Naive thymus-derived CD4-positive, alpha-beta T cell (primary cell): ENCODE results near the gene CUL2. TPM values are rescaled to one million over a fixed set of nuclear protein-coding genes. Genes with fewer than 3 reads are reported as not detected.

ENCODE experiments used
- ATAC-seq: fragments of 150-1000 bp; cut with Tn5 transposase; 2 replicates; pipeline ENCODE4 v1.10.0; 2021; ENCODE audit warnings: mild to moderate bottlenecking, moderate library complexity
- CTCF ChIA-PET: fragments of 350-600 bp; sonication (Branson Sonifier 250); formaldehyde crosslinking; loops from one replicate; lab custom pipeline; 2021; ENCODE audit warnings: antibody characterized with exemption; lab: Charles Lee
- POLR2A ChIA-PET: fragments of 350-600 bp; sonication (Branson Sonifier 250); formaldehyde crosslinking; loops from one replicate; lab custom pipeline; 2021; ENCODE audit warnings: antibody characterized with exemption, inconsistent platforms; lab: Charles Lee
- DNase-seq, 9 donors: peaks; one replicate each; pipeline versions ENCODE4 v3.0.0 to v3.0.0-alpha.2; 2020 to 2022; ENCODE audit warnings: mixed read lengths in 1 of 9
- H3K27ac ChIP-seq: one replicate; pipeline ENCODE4 v1.7.0; 2013; ENCODE audit warnings: mild to moderate bottlenecking, low read depth, low read length, moderate library complexity
- H3K27me3 ChIP-seq, 2 donors: one replicate each; pipeline ENCODE4 v1.7.0; 2013; ENCODE audit warnings: low read length in 2 of 2, mild to moderate bottlenecking in 2 of 2, moderate library complexity in 2 of 2; ENCODE audit not compliant: control insufficient read depth in 2 of 2, insufficient read depth in 2 of 2
- H3K36me3 ChIP-seq, 3 experiments: 1 replicate in 2 of 3; 2 replicates in 1 of 3; pipeline ENCODE4 v1.7.0; 2013; ENCODE audit warnings: low read length in 3 of 3, mild to moderate bottlenecking in 3 of 3, moderate library complexity in 1 of 3; ENCODE audit not compliant: insufficient read depth in 3 of 3, control insufficient read depth in 2 of 3
- H3K4me1 ChIP-seq, 2 donors: one replicate each; pipeline ENCODE4 v1.7.0; 2013; ENCODE audit warnings: low read length in 2 of 2, mild to moderate bottlenecking in 2 of 2, moderate library complexity in 1 of 2; ENCODE audit not compliant: control insufficient read depth in 2 of 2, insufficient read depth in 2 of 2
- H3K4me3 ChIP-seq: 2 replicates; pipeline ENCODE4 v1.7.0; 2013; ENCODE audit warnings: mild to moderate bottlenecking, low read length
- H3K9me3 ChIP-seq, 3 experiments: 1 replicate in 2 of 3; 2 replicates in 1 of 3; pipeline ENCODE4 v1.7.0; 2013; ENCODE audit warnings: low read length in 3 of 3; ENCODE audit not compliant: control insufficient read depth in 2 of 3
- H3K27ac Mint-ChIP-seq, 9 donors: one replicate each; pipeline ENCODE4 v1.8.0; 2020 to 2022; ENCODE audit warnings: mixed read lengths in 9 of 9, mild to moderate bottlenecking in 8 of 9, moderate library complexity in 5 of 9, inconsistent platforms in 2 of 9
- H3K27me3 Mint-ChIP-seq, 5 donors: one replicate each; pipeline ENCODE4 v1.8.0; 2021 to 2022; ENCODE audit warnings: mixed read lengths in 5 of 5, mild to moderate bottlenecking in 1 of 5
- H3K36me3 Mint-ChIP-seq, 5 donors: one replicate each; pipeline ENCODE4 v1.8.0; 2020 to 2022; ENCODE audit warnings: mixed read lengths in 5 of 5, mild to moderate bottlenecking in 3 of 5, inconsistent platforms in 1 of 5
- H3K4me1 Mint-ChIP-seq, 7 donors: one replicate each; pipeline ENCODE4 v1.8.0; 2020 to 2022; ENCODE audit warnings: mixed read lengths in 7 of 7, mild to moderate bottlenecking in 3 of 7, inconsistent platforms in 1 of 7
- H3K4me3 Mint-ChIP-seq, 10 donors: one replicate each; pipeline ENCODE4 v1.8.0; 2020 to 2022; ENCODE audit warnings: mild to moderate bottlenecking in 10 of 10, mixed read lengths in 10 of 10, moderate library complexity in 6 of 10, inconsistent platforms in 2 of 10
- H3K9me3 Mint-ChIP-seq, 11 donors: one replicate each; pipeline ENCODE4 v1.8.0; 2020 to 2022; ENCODE audit warnings: mixed read lengths in 11 of 11, mild to moderate bottlenecking in 4 of 11, inconsistent platforms in 1 of 11, moderate library complexity in 1 of 11
- intact Hi-C, 2 donors: fragments of 100-400 bp; cut with micrococcal nuclease; formaldehyde crosslinking; loops; one replicate each; pipeline ENCODE4 v1.15.1; 2023
- microRNA-seq: library from miRNA; unstranded; fragments of <30 nt; microRNA quantifications from one replicate; pipeline ENCODE4 v1.2.0, GENCODE V29; 2022; ENCODE audit warnings: borderline microRNAs expressed
- polyA plus RNA-seq, 2 donors: library from polyadenylated mRNA; unstranded; fragments of 300-500 nt; fragmentation: Illumina TruSeq; gene quantifications; one replicate each; pipeline ENCODE4 v1.2.3, GENCODE V29; 2021
- total RNA-seq, 6 experiments: library from RNA in 5 of 6; stranded (reverse) in 5 of 6; gene quantifications; 1 replicate in 5 of 6; 2 replicates in 1 of 6; pipeline ENCODE4 v1.2.3 and lab custom pipeline; 2021 to 2026

CUL2 gene
- total and polyA plus RNA-seq, 7 experiments from 2014 or later, result 26.5 to 43.7 (median 35.7) TPM

GRCh38 chr10:34964166-34964800 lies 125.9 kb downstream of the CUL2 start:
- Mint-ChIP-seq H3K36me3 (no peaks in the 10 kb centered on the region), H3K27ac (no peak overlapping the region)

GRCh38 chr10:34962866-34963265 lies 127.3 kb downstream of the CUL2 start:
- no peaks in the 10 kb centered on the region for H3K27me3 ChIP-seq
- Mint-ChIP-seq H3K27me3 (no peaks in the 10 kb centered on the region), H3K4me1 (no peaks in the 10 kb centered on the region), H3K9me3 (no peaks in the 10 kb centered on the region), H3K27ac (no peak overlapping the region), H3K36me3 (no peaks in the 10 kb centered on the region), H3K4me3 (no peak overlapping the region)
- H3K4me1 ChIP-seq, result no peaks in the 10 kb centered on the region
- H3K4me3 ChIP-seq, result no peak overlapping the region
- H3K27ac ChIP-seq, result no peak overlapping the region
- POLR2A ChIA-PET, result no interaction called here
- ATAC-seq (no peak), DNase-seq (no peak)
- H3K36me3 ChIP-seq, result no peaks in the 10 kb centered on the region
- intact Hi-C loops, result no loop called here
- no peaks in the 10 kb centered on the region for H3K9me3 ChIP-seq
- CTCF ChIA-PET, result no interaction called here

More at GRCh38 chr10:34964166-34964800, 125.9 kb downstream of the CUL2 start:
- no peaks in the 10 kb centered on the region for H3K36me3 ChIP-seq
- H3K4me1 ChIP-seq, result no peaks in the 10 kb centered on the region
- H3K4me3 ChIP-seq, result no peak overlapping the region
- no peaks in the 10 kb centered on the region for H3K27me3 ChIP-seq
- ATAC-seq, result no peak
- H3K27ac ChIP-seq, result no peak overlapping the region
- no peaks in the 10 kb centered on the region for H3K9me3 ChIP-seq
- Mint-ChIP-seq H3K27me3 (peaks cover 0 to under 1% (median 0%) of the 10 kb centered on the region in 5 donors), H3K9me3 (no peaks in the 10 kb centered on the region), H3K4me3 (no peak overlapping the region), H3K4me1 (no peaks in the 10 kb centered on the region)
- intact Hi-C loops, result no loop called here
- ChIA-PET POLR2A (no interaction called here), CTCF (no interaction called here)
- DNase-seq, result no peak

- Mint-ChIP-seq H3K4me1 (no peaks in the 10 kb centered on the region), H3K36me3 (no peaks in the 10 kb centered on the region), H3K4me3 (no peak overlapping the region), H3K27me3 (no peaks in the 10 kb centered on the region), H3K27ac (no peak overlapping the region), H3K9me3 (no peaks in the 10 kb centered on the region)
- Histone ChIP-seq H3K27ac (no peak overlapping the region), H3K4me3 (no peak overlapping the region), H3K9me3 (no peaks in the 10 kb centered on the region), H3K27me3 (no peaks in the 10 kb centered on the region), H3K4me1 (no peaks in the 10 kb centered on the region), H3K36me3 (no peaks in the 10 kb centered on the region)
- POLR2A ChIA-PET, result no interaction called here
- CTCF ChIA-PET, result no interaction called here
- intact Hi-C loops, result no loop called here
- no peak for ATAC-seq
- DNase-seq, result no peak
These were observed 129.2 kb downstream of the CUL2 start for GRCh38 chr10:34960983-34961382.

GRCh38 chr10:34959786-34960185 lies 130.4 kb downstream of the CUL2 start:
- ChIA-PET POLR2A (no interaction called here), CTCF (no interaction called here)
- Mint-ChIP-seq H3K9me3 (no peaks in the 10 kb centered on the region), H3K4me1 (no peaks in the 10 kb centered on the region), H3K36me3 (no peaks in the 10 kb centered on the region), H3K4me3 (no peak overlapping the region), H3K27me3 (peaks cover 0 to 2% (median 0%) of the 10 kb centered on the region in 5 donors), H3K27ac (no peak overlapping the region)
- ATAC-seq (no peak), DNase-seq (no peak)
- no peaks in the 10 kb centered on the region for H3K36me3 ChIP-seq
- no peak overlapping the region for H3K27ac ChIP-seq
- H3K9me3 ChIP-seq, result no peaks in the 10 kb centered on the region
- no peaks in the 10 kb centered on the region for H3K27me3 ChIP-seq
- intact Hi-C loops, result no loop called here
- no peaks in the 10 kb centered on the region for H3K4me1 ChIP-seq
- no peak overlapping the region for H3K4me3 ChIP-seq

- peaks cover 0 to 3% (median 0%) of the 10 kb centered on the region in 5 donors for H3K27me3 Mint-ChIP-seq
- H3K36me3 ChIP-seq, result no peaks in the 10 kb centered on the region
- intact Hi-C loops, result no loop called here
- H3K9me3 ChIP-seq, result no peaks in the 10 kb centered on the region
- ATAC-seq (no peak), DNase-seq (no peak)
- H3K4me1 Mint-ChIP-seq, result no peaks in the 10 kb centered on the region
- no peak overlapping the region for H3K4me3 Mint-ChIP-seq
- H3K9me3 Mint-ChIP-seq, result no peaks in the 10 kb centered on the region
- H3K27ac ChIP-seq, result no peak overlapping the region
- ChIA-PET POLR2A (no interaction called here), CTCF (no interaction called here)
- no peaks in the 10 kb centered on the region for H3K4me1 ChIP-seq
- no peaks in the 10 kb centered on the region for H3K27me3 ChIP-seq
- no peaks in the 10 kb centered on the region for H3K36me3 Mint-ChIP-seq
- no peak overlapping the region for H3K4me3 ChIP-seq
- H3K27ac Mint-ChIP-seq, result no peak overlapping the region
These were observed 130.8 kb downstream of the CUL2 start for GRCh38 chr10:34959321-34959720.

Small RNA genes lying within 50 kb of the gene (microRNA-seq; reads per million reads assigned to microRNA genes)
- gene MIR3611, result 14.5 reads per million, percentile 28 among the genes with 10 or more reads in this experiment

Other genes starting within 250 kb of the CUL2 start
- gene CREM, start 36.5 kb upstream of the CUL2 start, total RNA-seq, result 10 to 100 TPM; 13.3 to 76.2 (median 31.6) TPM
- 10 to 100 TPM; 19.1 to 19.7 TPM for gene CREM, start 36.5 kb upstream of the CUL2 start, polyA plus RNA-seq
- gene CCNY, start 246.2 kb upstream of the CUL2 start, total RNA-seq, result 10 to 100 TPM; 52.3 to 91.9 (median 68.3) TPM
- gene CCNY, start 246.2 kb upstream of the CUL2 start, polyA plus RNA-seq, result 10 to 100 TPM; 11.6 to 13.0 TPM